HG02885 (cell line): ENCODE data around the gene MINAR1.
"Not testable (repeated sequence)": the region's sequence is repeated elsewhere in the genome, so short reads cannot be mapped to it uniquely, and the experiment has no call there.

Source experiments
- ATAC-seq: cut with Tn5 transposase; IDR thresholded peaks from one replicate; pipeline ENCODE4 v1.9.1; 2021; ENCODE audit warnings: mild to moderate bottlenecking; ENCODE audit not compliant: unreplicated experiment, poor library complexity

Gene MINAR1

GRCh38 chr15:79431636-79432344 is at the start of gene MINAR1:
MINAR1 (plus strand) TSS chr15:79432336; CDS start chr15:79456148, 23,812 bp downstream.
- ATAC-seq, result no peak

GRCh38 chr15:79394231-79394630 is 37.9 kb upstream of the MINAR1 start:
- no peak for ATAC-seq

GRCh38 chr15:79396850-79397249 is 35.3 kb upstream of the MINAR1 start:
- ATAC-seq, result no peak

- ATAC-seq, result no peak
Measured at GRCh38 chr15:79397269-79397910, 34.7 kb upstream of the MINAR1 start.

- ATAC-seq, result no peak
Measured at GRCh38 chr15:79399606-79400005, 32.5 kb upstream of the MINAR1 start.

GRCh38 chr15:79400650-79401049 is 31.5 kb upstream of the MINAR1 start:
- no peak for ATAC-seq

- no peak for ATAC-seq
Measured at GRCh38 chr15:79401301-79401700, 30.8 kb upstream of the MINAR1 start.

GRCh38 chr15:79402136-79402535 is 30.0 kb upstream of the MINAR1 start:
- ATAC-seq, result no peak

GRCh38 chr15:79403501-79403900 is 28.6 kb upstream of the MINAR1 start:
- no peak for ATAC-seq

GRCh38 chr15:79406210-79406609 is 25.9 kb upstream of the MINAR1 start:
- ATAC-seq, result no peak

- no peak for ATAC-seq
Measured at GRCh38 chr15:79408041-79408440, 24.1 kb upstream of the MINAR1 start.

GRCh38 chr15:79410237-79410636 is 21.9 kb upstream of the MINAR1 start:
- ATAC-seq, result no peak

GRCh38 chr15:79412010-79412409 is 20.1 kb upstream of the MINAR1 start:
- ATAC-seq, result no peak

- no peak for ATAC-seq
Measured at GRCh38 chr15:79412429-79412828, 19.7 kb upstream of the MINAR1 start.

GRCh38 chr15:79416876-79417275 is 15.3 kb upstream of the MINAR1 start:
- ATAC-seq, result no peak

GRCh38 chr15:79418693-79419279 is 13.3 kb upstream of the MINAR1 start:
- no peak for ATAC-seq

GRCh38 chr15:79425591-79426295 is 6.4 kb upstream of the MINAR1 start:
- ATAC-seq, result no peak

- ATAC-seq, result not testable (repeated sequence)
Measured at GRCh38 chr15:79426899-79427298, 5.2 kb upstream of the MINAR1 start.

- ATAC-seq, result no peak
Measured at GRCh38 chr15:79427781-79428598, 4.1 kb upstream of the MINAR1 start.
